ENCODE measurements around the gene NODAL.

Gene NODAL

DNA sequence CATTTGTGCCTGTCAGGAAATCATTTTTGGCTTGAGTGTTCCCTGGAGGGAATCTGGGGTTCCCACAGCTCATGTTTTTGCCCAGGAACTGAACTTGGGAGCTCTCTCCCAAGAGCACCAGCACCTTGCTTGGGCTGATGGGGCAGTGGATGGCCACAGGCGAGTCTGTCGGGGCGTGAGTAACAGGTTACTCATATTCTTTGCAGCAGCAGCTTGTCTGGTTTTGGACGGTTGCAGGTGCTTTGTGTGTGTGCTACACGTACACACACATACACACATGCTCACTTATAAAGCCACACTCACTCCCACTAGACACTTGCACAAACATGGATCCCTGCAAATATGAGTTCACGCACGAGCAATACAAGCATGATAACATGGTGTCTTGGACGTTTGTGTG lies 34.2 kb upstream of the NODAL start:
- no peak for TF ChIP-seq CTCF (IDR thresholded peaks at IDR 0.05; ENCODE audit: control insufficient read depth, extremely low read depth, insufficient read depth)
- no peak for DNase-seq (ENCODE audit: low read depth)
- H3K4me3 ChIP-seq (ENCODE audit: low read depth, low read length) = no peak overlapping the region

DNA sequence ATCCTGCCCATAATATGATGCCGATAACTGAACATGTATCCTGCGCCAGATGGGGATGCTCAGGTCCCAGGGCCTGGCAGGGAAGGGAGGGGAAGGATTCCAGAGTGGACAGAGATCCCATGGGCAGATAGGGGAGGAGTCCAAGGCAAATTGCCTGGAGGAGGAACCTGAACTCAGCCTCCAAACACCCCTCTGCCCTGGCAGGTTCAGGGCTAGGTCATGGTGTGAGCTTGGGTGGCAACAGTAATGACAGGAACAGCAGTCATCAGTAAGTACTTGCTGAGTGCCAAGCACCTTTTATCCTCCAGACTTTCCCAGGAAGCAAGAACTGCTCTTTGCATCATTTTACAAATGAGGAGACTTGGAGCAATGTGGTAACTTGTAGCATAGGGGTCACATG lies 33.3 kb upstream of the NODAL start:
- no peak for TF ChIP-seq CTCF (IDR thresholded peaks at IDR 0.05; ENCODE audit: control insufficient read depth, extremely low read depth, insufficient read depth)
- DNase-seq (ENCODE audit: low read depth) = no peak
- no peak overlapping the region for H3K4me3 ChIP-seq (ENCODE audit: low read depth, low read length)

- TF ChIP-seq CTCF (IDR thresholded peaks at IDR 0.05; ENCODE audit: control insufficient read depth, extremely low read depth, insufficient read depth) = no peak
- DNase-seq (ENCODE audit: low read depth) = no peak
- no peak overlapping the region for H3K4me3 ChIP-seq (ENCODE audit: low read depth, low read length)
These were observed 31.4 kb upstream of the NODAL start for GRCh38 chr10:70472799-70473454.

GRCh38 chr10:70466951-70467350 lies 25.5 kb upstream of the NODAL start:
- TF ChIP-seq CTCF (IDR thresholded peaks at IDR 0.05; ENCODE audit: control insufficient read depth, extremely low read depth, insufficient read depth) = no peak
- no peak for DNase-seq (ENCODE audit: low read depth)
- H3K4me3 ChIP-seq (ENCODE audit: low read depth, low read length) = no peak overlapping the region

DNA sequence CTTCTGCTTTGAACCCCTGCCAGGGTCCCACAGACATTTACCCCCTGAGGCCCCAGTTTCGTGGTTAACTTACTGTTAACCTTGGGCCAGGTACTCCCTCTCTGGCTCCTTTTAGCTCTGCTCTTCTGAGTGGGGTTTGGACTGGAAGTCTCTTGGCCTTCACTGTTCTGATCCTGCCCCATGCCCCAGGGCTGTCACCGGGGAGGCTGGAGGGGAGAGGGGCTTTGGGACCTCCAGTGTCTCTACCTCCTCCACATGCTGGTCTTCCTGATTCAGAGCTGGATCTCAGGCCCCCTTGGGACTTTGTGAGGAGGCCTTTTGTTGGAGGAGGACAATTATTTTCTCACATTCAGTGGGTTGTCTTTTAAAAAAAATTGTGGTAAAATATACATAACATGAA lies 24.4 kb upstream of the NODAL start:
- TF ChIP-seq CTCF (IDR thresholded peaks at IDR 0.05; ENCODE audit: control insufficient read depth, extremely low read depth, insufficient read depth) = no peak

GRCh38 chr10:70465278-70465677 lies 23.8 kb upstream of the NODAL start:
- DNase-seq (ENCODE audit: low read depth) = no peak
- no peak overlapping the region for H3K4me3 ChIP-seq (ENCODE audit: low read depth, low read length)
- no peak for TF ChIP-seq CTCF (IDR thresholded peaks at IDR 0.05; ENCODE audit: control insufficient read depth, extremely low read depth, insufficient read depth)

More for the DNA sequence above, 24.4 kb upstream of the NODAL start:
- H3K4me3 ChIP-seq (ENCODE audit: low read depth, low read length) = no peak overlapping the region
- DNase-seq (ENCODE audit: low read depth) = no peak

DNA sequence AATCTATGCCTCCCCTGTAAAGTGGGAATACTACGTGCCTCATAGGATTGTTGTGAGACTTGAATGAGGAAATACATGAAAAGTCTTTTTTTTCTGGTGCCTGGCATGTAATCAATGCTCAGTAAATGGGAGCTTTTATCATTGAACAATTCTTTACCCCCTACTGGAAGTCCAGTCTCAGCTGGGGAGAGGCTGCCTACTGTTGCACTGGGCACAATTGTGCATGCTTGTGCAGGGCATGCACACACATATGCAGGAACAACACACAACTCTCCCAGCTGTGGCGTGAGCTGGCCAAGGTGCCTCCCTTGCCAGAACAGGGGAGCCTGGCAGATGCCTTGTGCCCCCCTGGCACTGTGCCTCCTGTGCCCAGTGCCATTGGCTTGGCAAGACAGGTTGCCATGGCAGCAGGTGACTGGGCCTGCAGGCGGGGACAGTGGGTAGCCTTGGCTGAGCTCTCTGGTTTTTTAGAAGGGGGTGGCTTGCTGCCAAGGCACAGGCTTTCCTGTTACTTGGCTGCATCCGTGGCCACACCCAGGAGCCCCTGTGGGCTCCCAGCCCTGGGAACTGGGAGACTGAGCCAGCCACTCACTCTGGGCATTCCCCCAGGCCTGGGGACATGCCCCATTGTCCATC lies 21.0 kb upstream of the NODAL start:
- DNase-seq (ENCODE audit: low read depth) = peak; percentile 28
- H3K4me3 ChIP-seq (ENCODE audit: low read depth, low read length) = no peak overlapping the region
- no peak for TF ChIP-seq CTCF (IDR thresholded peaks at IDR 0.05; ENCODE audit: control insufficient read depth, extremely low read depth, insufficient read depth)
